ENCODE measurements around the gene FAM53C.
"Not testable (repeated sequence)": the region's sequence is repeated elsewhere in the genome, so short reads cannot be mapped to it uniquely, and the experiment has no call there.

- TF ChIP-seq POLR2AphosphoS5 (IDR thresholded peaks at IDR 0.05; ENCODE audit: insufficient read depth in 1 of 2, low read depth in 1 of 2); CTCF (IDR thresholded peaks at IDR 0.05): not testable (repeated sequence)
These were observed 19.9 kb upstream of the FAM53C start for GRCh38 chr5:138318211-138318610.
